SHP77 treated with DMSO at 0.1 percent for 48 hours (cell line): ENCODE measurements around the gene LSP1.
"Not testable (repeated sequence)": the region's sequence is repeated elsewhere in the genome, so short reads cannot be mapped to it uniquely, and the experiment has no call there.

Experiments
- DNase-seq: peaks from one replicate; lab custom pipeline; 2025; lab: John Stamatoyannopoulos, UW

The LSP1 gene

GRCh38 chr11:1928891-1929541 lies 76.1 kb downstream of the LSP1 start:
- no peak for DNase-seq

- no peak for DNase-seq
Measured at GRCh38 chr11:1929621-1930461, 77.0 kb downstream of the LSP1 start.

GRCh38 chr11:1930462-1930830 lies 77.6 kb downstream of the LSP1 start:
- DNase-seq = no peak

GRCh38 chr11:1931341-1932104 lies 78.6 kb downstream of the LSP1 start:
- DNase-seq = no peak

- no peak for DNase-seq
Measured at GRCh38 chr11:1932105-1932480, 79.2 kb downstream of the LSP1 start.

GRCh38 chr11:1932681-1933080 lies 79.8 kb downstream of the LSP1 start:
- DNase-seq = no peak

GRCh38 chr11:1933416-1934334 lies 80.8 kb downstream of the LSP1 start:
- no peak for DNase-seq

GRCh38 chr11:1934335-1935155 lies 81.7 kb downstream of the LSP1 start:
- no peak for DNase-seq

- DNase-seq = no peak
Measured at GRCh38 chr11:1935156-1936071, 82.5 kb downstream of the LSP1 start.

- DNase-seq = no peak
Measured at GRCh38 chr11:1936072-1936780, 83.3 kb downstream of the LSP1 start.

- no peak for DNase-seq
Measured at GRCh38 chr11:1936781-1937615, 84.1 kb downstream of the LSP1 start.

- DNase-seq = no peak
Measured at GRCh38 chr11:1937616-1938342, 84.9 kb downstream of the LSP1 start.

GRCh38 chr11:1938343-1939005 lies 85.6 kb downstream of the LSP1 start:
- DNase-seq = no peak

GRCh38 chr11:1939006-1939625 lies 86.2 kb downstream of the LSP1 start:
- DNase-seq = no peak

GRCh38 chr11:1939788-1940187 lies 86.9 kb downstream of the LSP1 start:
- not testable (repeated sequence) for DNase-seq
